ENCODE data around the gene BPTF.
"Not testable (repeated sequence)": the region's sequence is repeated elsewhere in the genome, so short reads cannot be mapped to it uniquely, and the experiment has no call there.

The BPTF gene

GRCh38 chr17:68015081-68015723 is 189.9 kb downstream of the BPTF start:
- H3K9me3 ChIP-seq (ENCODE audit: low read depth, low read length), result no peaks in the 10 kb centered on the region
- no peak overlapping the region for H3K27ac ChIP-seq
- H3K4me3 ChIP-seq, result no peak overlapping the region
- no peaks in the 10 kb centered on the region for H3K36me3 ChIP-seq (ENCODE audit: insufficient read depth, low read length)
- TF ChIP-seq EZH2 (IDR thresholded peaks at IDR 0.05), result no peak
- TF ChIP-seq POLR2AphosphoS5 (IDR thresholded peaks at IDR 0.05; ENCODE audit: borderline replicate concordance, low read depth, low read length), result no peak
- no peak for TF ChIP-seq FOXP2 (optimal IDR thresholded peaks at IDR 0.05; ENCODE audit: control extremely low read depth, extremely low read length, insufficient read depth)
- no peak overlapping the region for H3K9ac ChIP-seq (ENCODE audit: insufficient read length)
- DNase-seq (ENCODE audit: low read depth, low spot score), result no peak

- TF ChIP-seq POLR2AphosphoS5 (IDR thresholded peaks at IDR 0.05; ENCODE audit: borderline replicate concordance, low read depth, low read length) (no peak), FOXP2 (optimal IDR thresholded peaks at IDR 0.05; ENCODE audit: control extremely low read depth, extremely low read length, insufficient read depth) (no peak), EZH2 (IDR thresholded peaks at IDR 0.05) (no peak)
- Histone ChIP-seq H3K4me3 (no peak overlapping the region), H3K36me3 (ENCODE audit: insufficient read depth, low read length) (no peaks in the 10 kb centered on the region), H3K27ac (no peak overlapping the region), H3K9ac (ENCODE audit: insufficient read length) (no peak overlapping the region), H3K9me3 (ENCODE audit: low read depth, low read length) (no peaks in the 10 kb centered on the region)
- DNase-seq (ENCODE audit: low read depth, low spot score), result no peak
Observed at GRCh38 chr17:68016838-68017237, 191.5 kb downstream of the BPTF start.

GRCh38 chr17:68018493-68018892 is 193.2 kb downstream of the BPTF start:
- not testable (repeated sequence) for H3K36me3 ChIP-seq (ENCODE audit: insufficient read depth, low read length); H3K9ac ChIP-seq (ENCODE audit: insufficient read length); H3K27ac ChIP-seq; H3K4me3 ChIP-seq; H3K9me3 ChIP-seq (ENCODE audit: low read depth, low read length); DNase-seq (ENCODE audit: low read depth, low spot score)

GRCh38 chr17:68019336-68019674 is 194.0 kb downstream of the BPTF start:
- Histone ChIP-seq H3K36me3 (ENCODE audit: insufficient read depth, low read length) (no peaks in the 10 kb centered on the region), H3K4me3 (peak overlapping the region; percentile 59), H3K27ac (no peak overlapping the region), H3K9me3 (ENCODE audit: low read depth, low read length) (no peaks in the 10 kb centered on the region), H3K9ac (ENCODE audit: insufficient read length) (no peak overlapping the region)
- TF ChIP-seq FOXP2 (optimal IDR thresholded peaks at IDR 0.05; ENCODE audit: control extremely low read depth, extremely low read length, insufficient read depth) (no peak), POLR2AphosphoS5 (IDR thresholded peaks at IDR 0.05; ENCODE audit: borderline replicate concordance, low read depth, low read length) (no peak), EZH2 (IDR thresholded peaks at IDR 0.05) (no peak)
- no peak for DNase-seq (ENCODE audit: low read depth, low spot score)

GRCh38 chr17:68019675-68020408 is 194.5 kb downstream of the BPTF start:
- peak overlapping the region; percentile 71; the same call in 1 of the 2 replicates for H3K27ac ChIP-seq
- DNase-seq (ENCODE audit: low read depth, low spot score), result peak; percentile 86
- TF ChIP-seq POLR2AphosphoS5 (IDR thresholded peaks at IDR 0.05; ENCODE audit: borderline replicate concordance, low read depth, low read length) (peak; percentile 71), EZH2 (IDR thresholded peaks at IDR 0.05) (no peak)

GRCh38 chr17:68020409-68020756 is 195.1 kb downstream of the BPTF start:
- no peak for TF ChIP-seq EZH2 (IDR thresholded peaks at IDR 0.05)
- no peak for TF ChIP-seq POLR2AphosphoS5 (IDR thresholded peaks at IDR 0.05; ENCODE audit: borderline replicate concordance, low read depth, low read length)
- no peak for TF ChIP-seq FOXP2 (optimal IDR thresholded peaks at IDR 0.05; ENCODE audit: control extremely low read depth, extremely low read length, insufficient read depth)
- Histone ChIP-seq H3K9me3 (ENCODE audit: low read depth, low read length) (no peaks in the 10 kb centered on the region), H3K36me3 (ENCODE audit: insufficient read depth, low read length) (no peaks in the 10 kb centered on the region), H3K4me3 (peak overlapping the region; percentile 87), H3K27ac (peak overlapping the region; percentile 71; the same call in 1 of the 2 replicates), H3K9ac (ENCODE audit: insufficient read length) (peak overlapping the region; percentile 87)
- no peak for DNase-seq (ENCODE audit: low read depth, low spot score)

More at GRCh38 chr17:68019675-68020408, 194.5 kb downstream of the BPTF start:
- Histone ChIP-seq H3K4me3 (peak overlapping the region; percentile 87), H3K9ac (ENCODE audit: insufficient read length) (peak overlapping the region; percentile 87), H3K36me3 (ENCODE audit: insufficient read depth, low read length) (no peaks in the 10 kb centered on the region), H3K9me3 (ENCODE audit: low read depth, low read length) (no peaks in the 10 kb centered on the region)

GRCh38 chr17:68020791-68021190 is 195.5 kb downstream of the BPTF start:
- H3K9ac ChIP-seq (ENCODE audit: insufficient read length), result peak overlapping the region; percentile 87
- DNase-seq (ENCODE audit: low read depth, low spot score); H3K9me3 ChIP-seq (ENCODE audit: low read depth, low read length); H3K36me3 ChIP-seq (ENCODE audit: insufficient read depth, low read length): not testable (repeated sequence)
- peak overlapping the region; percentile 71; the same call in 1 of the 2 replicates for H3K27ac ChIP-seq
- H3K4me3 ChIP-seq, result peak overlapping the region; percentile 87

- Histone ChIP-seq H3K9me3 (ENCODE audit: low read depth, low read length) (no peaks in the 10 kb centered on the region), H3K9ac (ENCODE audit: insufficient read length) (no peak overlapping the region), H3K36me3 (ENCODE audit: insufficient read depth, low read length) (no peaks in the 10 kb centered on the region), H3K27ac (no peak overlapping the region), H3K4me3 (no peak overlapping the region)
- no peak for DNase-seq (ENCODE audit: low read depth, low spot score)
- TF ChIP-seq EZH2 (IDR thresholded peaks at IDR 0.05) (no peak), FOXP2 (optimal IDR thresholded peaks at IDR 0.05; ENCODE audit: control extremely low read depth, extremely low read length, insufficient read depth) (no peak), POLR2AphosphoS5 (IDR thresholded peaks at IDR 0.05; ENCODE audit: borderline replicate concordance, low read depth, low read length) (no peak)
Observed at GRCh38 chr17:68021963-68022362, 196.7 kb downstream of the BPTF start.

GRCh38 chr17:68022547-68022946 is 197.2 kb downstream of the BPTF start:
- H3K9me3 ChIP-seq (ENCODE audit: low read depth, low read length); H3K4me3 ChIP-seq; DNase-seq (ENCODE audit: low read depth, low spot score); H3K36me3 ChIP-seq (ENCODE audit: insufficient read depth, low read length); H3K27ac ChIP-seq; H3K9ac ChIP-seq (ENCODE audit: insufficient read length): not testable (repeated sequence)
